ENCODE measurements around the gene CACNA1C.

DNA sequence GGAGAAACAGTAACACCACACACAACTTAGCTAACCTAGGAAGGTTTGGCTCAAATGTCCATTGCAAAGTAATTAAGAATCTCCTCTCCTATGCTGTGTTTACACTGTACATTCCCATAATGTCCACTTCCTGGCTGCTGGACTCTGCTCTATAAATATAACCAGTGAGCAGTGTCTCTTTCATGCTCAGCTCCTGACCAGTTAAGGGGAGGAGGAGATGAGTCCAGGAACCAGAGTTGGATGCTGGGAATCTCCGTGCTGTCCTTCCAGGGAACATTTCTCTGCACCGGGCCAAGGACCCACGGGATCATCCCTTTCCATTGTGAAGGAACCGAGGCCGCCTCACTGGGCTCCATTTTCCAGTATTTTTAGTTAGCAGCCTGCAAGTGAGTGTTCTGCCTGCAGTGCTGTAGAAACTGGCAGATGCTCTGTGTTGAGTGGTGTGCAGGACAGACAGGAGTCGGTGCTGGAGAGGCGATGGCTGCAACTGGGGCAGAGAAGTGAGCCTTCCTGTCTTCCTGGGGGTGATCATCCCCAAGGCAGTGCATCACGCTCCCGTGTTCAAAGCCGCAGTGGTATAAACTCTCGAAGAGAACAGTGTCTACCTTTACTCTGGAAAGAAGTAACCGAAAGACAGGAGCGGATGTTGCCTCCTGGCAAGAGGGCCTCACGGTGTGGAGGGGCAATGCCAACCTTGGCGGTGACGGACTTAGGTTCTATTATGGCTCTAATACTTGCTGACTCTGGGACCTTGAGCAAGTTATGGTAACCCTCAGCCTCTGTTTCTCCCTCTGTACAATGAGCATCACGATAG lies 195.5 kb downstream of the CACNA1C start:
- TF ChIP-seq, protein P1, sequence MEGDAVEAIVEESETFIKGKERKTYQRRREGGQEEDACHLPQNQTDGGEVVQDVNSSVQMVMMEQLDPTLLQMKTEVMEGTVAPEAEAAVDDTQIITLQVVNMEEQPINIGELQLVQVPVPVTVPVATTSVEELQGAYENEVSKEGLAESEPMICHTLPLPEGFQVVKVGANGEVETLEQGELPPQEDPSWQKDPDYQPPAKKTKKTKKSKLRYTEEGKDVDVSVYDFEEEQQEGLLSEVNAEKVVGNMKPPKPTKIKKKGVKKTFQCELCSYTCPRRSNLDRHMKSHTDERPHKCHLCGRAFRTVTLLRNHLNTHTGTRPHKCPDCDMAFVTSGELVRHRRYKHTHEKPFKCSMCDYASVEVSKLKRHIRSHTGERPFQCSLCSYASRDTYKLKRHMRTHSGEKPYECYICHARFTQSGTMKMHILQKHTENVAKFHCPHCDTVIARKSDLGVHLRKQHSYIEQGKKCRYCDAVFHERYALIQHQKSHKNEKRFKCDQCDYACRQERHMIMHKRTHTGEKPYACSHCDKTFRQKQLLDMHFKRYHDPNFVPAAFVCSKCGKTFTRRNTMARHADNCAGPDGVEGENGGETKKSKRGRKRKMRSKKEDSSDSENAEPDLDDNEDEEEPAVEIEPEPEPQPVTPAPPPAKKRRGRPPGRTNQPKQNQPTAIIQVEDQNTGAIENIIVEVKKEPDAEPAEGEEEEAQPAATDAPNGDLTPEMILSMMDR (IDR thresholded peaks at IDR 0.05) = no peak
- no peak for TF ChIP-seq POLR2A (IDR thresholded peaks at IDR 0.05)
